K562 (cell line): ENCODE data around the gene SRCIN1. TPM values are rescaled to one million over a fixed set of nuclear protein-coding genes. Genes with fewer than 3 reads are reported as not detected.

Experiments
- ATAC-seq: fragments of 200-7000 bp; cut with Tn5 transposase; 3 replicates; pipeline ENCODE4 v1.9.1; 2020; ENCODE audit warnings: moderate library complexity
- BruUV-seq: library from RNA; stranded (reverse); fragments of 400-500 nt; replicated peaks from 2 replicates; lab custom pipeline; 2021; lab: Mats Ljungman, UMichigan
- CTCF ChIA-PET: fragments of 300-600 bp; formaldehyde crosslinking; extraction: SDS; loops from one replicate; lab custom pipeline; 2021; ENCODE audit warnings: low intra/inter-chr PET ratio; lab: Yijun Ruan, JAX
- POLR2A ChIA-PET: fragments of 300-600, 350-650 bp; sonication (Branson Sonifier 250); formaldehyde crosslinking; extraction: SDS; loops from one replicate; lab custom pipeline; 2021; ENCODE audit warnings: antibody characterized with exemption, inconsistent platforms; lab: Yijun Ruan, JAX
- DNase-seq, 4 experiments: peaks; one replicate each; pipeline versions ENCODE4 v3.0.0 to v3.0.0-alpha.2; 2011 to 2018; ENCODE audit warnings: low spot score in 3 of 4, mixed read lengths in 3 of 4; ENCODE audit errors: extremely low read depth in 1 of 4
- FAIRE-seq: peaks from 2 replicates; lab custom pipeline; 2011; peaks lifted over from hg19 to GRCh38; lab: Jason Lieb, UNC
- H2AFZ ChIP-seq: 2 replicates; pipeline ENCODE4 v1.6.0; 2011; ENCODE audit warnings: low read depth, low read length, control low read depth, inconsistent platforms
- H3K27ac ChIP-seq: fragments of 200-600 bp; 3 replicates; pipeline ENCODE4 v1.8.0; 2011; ENCODE audit warnings: low read depth, mild to moderate bottlenecking, control low read depth, inconsistent platforms, low read length, moderate library complexity, mixed read lengths; ENCODE audit errors: extremely low read depth
- H3K27me3 ChIP-seq, 2 experiments: fragments of 300-600 bp in 1 of 2; 2 replicates in 1 of 2; 3 replicates in 1 of 2; pipeline versions ENCODE4 v1.6.0 to v1.8.0; 2011; ENCODE audit warnings: inconsistent platforms in 2 of 2, low read length in 2 of 2, mild to moderate bottlenecking in 1 of 2, mixed read lengths in 1 of 2, moderate library complexity in 1 of 2; ENCODE audit not compliant: control insufficient read depth in 2 of 2, insufficient read depth in 2 of 2
- H3K36me3 ChIP-seq: fragments of 300-600 bp; 3 replicates; pipeline ENCODE4 v1.8.0; 2011; ENCODE audit warnings: mild to moderate bottlenecking, low read length, inconsistent platforms; ENCODE audit not compliant: control insufficient read depth, insufficient read depth
- H3K4me1 ChIP-seq, 2 experiments: fragments of 200-600 bp in 1 of 2; replicated peaks in 1 of 2; 2 replicates in 1 of 2; 3 replicates in 1 of 2; pipeline versions ENCODE4 v1.5.1 to v1.8.0; 2011; ENCODE audit warnings: inconsistent platforms in 2 of 2, low read length in 2 of 2, mild to moderate bottlenecking in 1 of 2, mixed read lengths in 1 of 2, moderate library complexity in 1 of 2; ENCODE audit not compliant: control insufficient read depth in 2 of 2, insufficient read depth in 2 of 2
- H3K4me2 ChIP-seq: 2 replicates; pipeline ENCODE4 v1.6.1; 2011; ENCODE audit warnings: low read length, control low read depth, inconsistent platforms, mixed read lengths; ENCODE audit not compliant: insufficient read depth
- H3K4me3 ChIP-seq: fragments of 200-600 bp; sonication (generic), shearing (Covaris generic); 2 replicates; pipeline ENCODE4 v1.5.1; 2016; ENCODE audit warnings: control low read depth, inconsistent platforms
- H3K79me2 ChIP-seq: fragments of 200-600 bp; 3 replicates; pipeline ENCODE4 v1.8.0; 2011; ENCODE audit warnings: low read length, inconsistent platforms; ENCODE audit not compliant: control insufficient read depth, insufficient read depth
- H3K9ac ChIP-seq, 2 experiments: 2 replicates each; pipeline versions ENCODE4 v1.6.0 to v1.6.1; 2011; ENCODE audit warnings: low read depth in 2 of 2, low read length in 2 of 2, control low read depth in 1 of 2, inconsistent platforms in 1 of 2, mild to moderate bottlenecking in 1 of 2, mixed read lengths in 1 of 2; ENCODE audit not compliant: insufficient read depth in 1 of 2
- H3K9me1 ChIP-seq: one replicate; pipeline ENCODE4 v1.6.0; 2011; ENCODE audit warnings: inconsistent platforms, mild to moderate bottlenecking, low read length, moderate library complexity; ENCODE audit not compliant: control insufficient read depth, insufficient read depth
- H3K9me3 ChIP-seq: replicated peaks from 2 replicates; pipeline ENCODE4 v1.5.1; 2011; ENCODE audit warnings: low read depth, low read length, inconsistent platforms; ENCODE audit not compliant: control insufficient read depth, insufficient read depth
- H4K20me1 ChIP-seq: replicated peaks from 2 replicates; pipeline ENCODE4 v1.6.1; 2011; ENCODE audit warnings: low read length, inconsistent platforms, mixed read lengths; ENCODE audit not compliant: control insufficient read depth, insufficient read depth
- CBX8 ChIP-seq: fragments of 200-600 bp; sonication (generic); IDR thresholded peaks from 2 replicates; pipeline ENCODE4 v1.6.1; 2012; ENCODE audit warnings: borderline replicate concordance, mixed run types, low read depth, mild to moderate bottlenecking, moderate library complexity, mixed read lengths, low read length, control low read depth, inconsistent platforms; ENCODE audit not compliant: poor library complexity, severe bottlenecking; ENCODE audit errors: extremely low read depth
- E2F1 ChIP-seq: sonication (generic); formaldehyde crosslinking; IDR thresholded peaks from 2 replicates; pipeline ENCODE4 v1.8.1; 2023; ENCODE audit warnings: mild to moderate bottlenecking, missing genetic modification reagents, moderate library complexity
- IFI16 ChIP-seq: fragments of 250-450 bp; sonication (Bioruptor Pico); IDR thresholded peaks from 2 replicates; pipeline ENCODE4 v2.1.2; 2022; ENCODE audit warnings: mild to moderate bottlenecking, inconsistent platforms
- POLR2G ChIP-seq: fragments of 200-400 bp; formaldehyde crosslinking; IDR thresholded peaks from 2 replicates; pipeline ENCODE4 v1.6.1; 2017; ENCODE audit warnings: low read depth, mild to moderate bottlenecking, antibody characterized with exemption, low read length, moderate library complexity
- PRDM10 ChIP-seq: fragments of 450-650 bp; IDR thresholded peaks from 2 replicates; pipeline ENCODE4 v1.6.1; 2018; ENCODE audit not compliant: partially characterized antibody
- SMAD4 ChIP-seq: fragments of 250-450 bp; sonication (Bioruptor Pico); conservative IDR thresholded peaks from 2 replicates; pipeline ENCODE4 v1.8.0; 2021; ENCODE audit warnings: inconsistent platforms, mild to moderate bottlenecking, moderate library complexity
- SRSF3 ChIP-seq: fragments of 200-400 bp; formaldehyde crosslinking; IDR thresholded peaks from 2 replicates; pipeline ENCODE4 v1.6.1; 2016; ENCODE audit warnings: mild to moderate bottlenecking, low read length, moderate library complexity; ENCODE audit not compliant: insufficient read depth
- ZHX1 ChIP-seq: fragments of 150-350 bp; conservative IDR thresholded peaks from 2 replicates; pipeline ENCODE4 v1.6.1; 2014; ENCODE audit warnings: low read length
- ZNF197 ChIP-seq: fragments of 200-800 bp; sonication (Bioruptor generic); IDR thresholded peaks from 2 replicates; pipeline ENCODE4 v1.6.1; 2016; ENCODE audit warnings: low read depth, missing genetic modification characterization, missing compliant biosample characterization
- ZNF766 ChIP-seq: fragments of 200-800 bp; sonication (Bioruptor generic); conservative IDR thresholded peaks from 2 replicates; pipeline ENCODE4 v1.6.1; 2016; ENCODE audit warnings: missing genetic modification characterization, missing compliant biosample characterization
- in situ Hi-C: fragments of 300-500 bp; cut with MboI; formaldehyde crosslinking; loops from 4 replicates; pipeline ENCODE4 v1.15.0; 2018; ENCODE audit warnings: inconsistent platforms, mixed read lengths
- intact Hi-C: fragments of 100-400 bp; cut with micrococcal nuclease; formaldehyde crosslinking; loops from 2 replicates; pipeline ENCODE4 v1.14.2; 2022
- polyA plus RNA-seq, 8 experiments: library from polyadenylated mRNA; depleted of rRNA in 4 of 8; stranded (reverse) in 5 of 8; unstranded in 3 of 8; fragments of >200 nt; fragmentation: Nextera tagmentation in 2 of 8; fragmentation: Illumina TruSeq in 1 of 8; extraction: Ambion mirVana in 2 of 8; extraction: Trizol in 1 of 8; gene quantifications; 2 replicates each; pipeline versions ENCODE4 v1.2.1 to v1.2.3, GENCODE V29; 2011 to 2014; ENCODE audit warnings: inconsistent platforms in 1 of 8, missing spikeins in 1 of 8
- total RNA-seq, 7 experiments: library from RNA; depleted of rRNA in 6 of 7; stranded (reverse); fragments of >200 nt in 6 of 7; fragmentation: Illumina TruSeq in 2 of 7; extraction: Trizol in 2 of 7; gene quantifications; 2 replicates each; pipeline versions ENCODE4 v1.2.1 to v1.2.3, GENCODE V29; 2011 to 2021; ENCODE audit warnings: low replicate concordance in 1 of 7

Gene SRCIN1
- total and polyA plus RNA-seq, 9 of the 15 experiments (the other 6 are each of a cell fraction or from before 2014, with no cell fraction given), result 0.09 to 0.33 (median 0.13) TPM; not detected in 6

GRCh38 chr17:38582069-38582468 lies 23.7 kb downstream of the SRCIN1 start:
- H3K79me2 ChIP-seq, result no peaks in the 10 kb centered on the region
- TF ChIP-seq SRSF3 (no peak), SMAD4 (CRISPR knock-in tag) (no peak), E2F1 (CRISPR knock-in tag) (no peak), ZHX1 (no peak), PRDM10 (no peak), POLR2G (no peak), ZNF766 (no peak), IFI16 (CRISPR knock-in tag) (no peak), ZNF197 (CRISPR knock-in tag) (no peak), CBX8 (no peak)
- ChIA-PET CTCF (interaction anchor here (0.6 kb wide), 2 partner anchors 24 to 665 kb away, joined by 3 read pairs; no protein-coding TSS in a partner anchor), POLR2A (interaction anchor here (0.6 to 1.0 kb wide), 4 partner anchors 16 to 190 kb away, joined by 3 to 6 read pairs (median 4); no protein-coding TSS in a partner anchor)
- no peak for DNase-seq
- no peak overlapping the region for H2AFZ ChIP-seq
- no peaks in the 10 kb centered on the region for H3K9me1 ChIP-seq
- intact Hi-C loops (loop anchor here (5.0 kb wide), 2 partner anchors 85 to 90 kb away; no protein-coding TSS in a partner anchor), in situ Hi-C loops (loop anchor here (5.0 kb wide), 1 partner anchor 90 kb away; no protein-coding TSS in a partner anchor)
- peaks cover 16 to 37% of the 10 kb centered on the region in 2 experiments; a peak in 4 of 5 replicates for H3K27me3 ChIP-seq
- ATAC-seq, result no peak
- no peak overlapping the region for H3K4me2 ChIP-seq
- H3K4me3 ChIP-seq, result no peak overlapping the region
- H3K36me3 ChIP-seq, result no peaks in the 10 kb centered on the region
- H3K9ac ChIP-seq, result no peak overlapping the region
- no peak overlapping the region for H3K27ac ChIP-seq
- H4K20me1 ChIP-seq, result peaks cover 21% of the 10 kb centered on the region
- H3K9me3 ChIP-seq, result no peaks in the 10 kb centered on the region
- H3K4me1 ChIP-seq, result peaks cover 5 to 29% of the 10 kb centered on the region in 2 experiments; a peak in 4 of 5 replicates
- no peak for FAIRE-seq
- BruUV-seq, result no TSS peak
